Measurements from ENCODE around the gene PSD2. TPM values are rescaled to one million over a fixed set of nuclear protein-coding genes. Genes with fewer than 3 reads are reported as not detected.

Gene PSD2
- total and polyA plus RNA-seq, 7 donors = under 0.01 to 0.28 (median 0.10) TPM; not detected in 4

GRCh38 chr5:139799359-139799758 is 3.8 kb downstream of the PSD2 start:
- Histone ChIP-seq H3K4me3 (no peak overlapping the region), H3K36me3 (no peaks in the 10 kb centered on the region), H3K9me3 (no peaks in the 10 kb centered on the region), H3K4me1 (peaks cover 0 to 16% (median 13%) of the 10 kb centered on the region in 4 donors), H3K27me3 (peaks cover 22 to 75% (median 57%) of the 10 kb centered on the region in 3 donors), H3K27ac (no peak overlapping the region)
- no peak for DNase-seq
- intact Hi-C loops (cut with DNase I) = no loop called here
- no peak for TF ChIP-seq POLR2AphosphoS5 (IDR thresholded peaks at IDR 0.05)

GRCh38 chr5:139803978-139804377 is 8.4 kb downstream of the PSD2 start:
- DNase-seq = no peak
- H3K4me3 ChIP-seq = no peak overlapping the region
- H3K4me1 ChIP-seq = no peaks in the 10 kb centered on the region
- TF ChIP-seq POLR2AphosphoS5 (IDR thresholded peaks at IDR 0.05) = no peak
- no peak for TF ChIP-seq EP300 (IDR thresholded peaks at IDR 0.05)
- no peaks in the 10 kb centered on the region for H3K36me3 ChIP-seq
- intact Hi-C loops (cut with DNase I) = no loop called here
- H3K27ac ChIP-seq = no peak overlapping the region
- no peaks in the 10 kb centered on the region for H3K9me3 ChIP-seq
- WGBS, 2 donors = 88 to 92% methylated on average over 2 of the region's 2 CpGs
- H3K27me3 ChIP-seq = peaks cover 0 to 42% (median 17%) of the 10 kb centered on the region in 3 donors

GRCh38 chr5:139804800-139805397 is 9.3 kb downstream of the PSD2 start:
- 92% methylated on average over 17 of the region's 17 CpGs for WGBS, 2 donors
- no peak for DNase-seq
- peaks cover 0 to 35% (median 8%) of the 10 kb centered on the region in 3 donors for H3K27me3 ChIP-seq

GRCh38 chr5:139805545-139805944 is 9.9 kb downstream of the PSD2 start:
- Histone ChIP-seq H3K4me1 (no peaks in the 10 kb centered on the region), H3K36me3 (no peaks in the 10 kb centered on the region), H3K9me3 (no peaks in the 10 kb centered on the region), H3K27me3 (peaks cover 0 to 33% (median 5%) of the 10 kb centered on the region in 3 donors), H3K27ac (no peak overlapping the region), H3K4me3 (no peak overlapping the region)
- TF ChIP-seq POLR2A (IDR thresholded peaks at IDR 0.05) (no peak), CTCF (IDR thresholded peaks at IDR 0.05) (no peak), POLR2AphosphoS5 (IDR thresholded peaks at IDR 0.05) (no peak), EP300 (IDR thresholded peaks at IDR 0.05) (no peak)
- intact Hi-C loops (cut with DNase I) = no loop called here
- WGBS, 2 donors = 83 to 89% methylated on average over 2 of the region's 2 CpGs
- no peak for DNase-seq

More at GRCh38 chr5:139804800-139805397, 9.3 kb downstream of the PSD2 start:
- intact Hi-C loops (cut with DNase I) = no loop called here
- no peak overlapping the region for H3K4me3 ChIP-seq
- no peak for TF ChIP-seq POLR2AphosphoS5 (IDR thresholded peaks at IDR 0.05)
- TF ChIP-seq POLR2A (IDR thresholded peaks at IDR 0.05) = no peak
- no peak for TF ChIP-seq CTCF (IDR thresholded peaks at IDR 0.05)
- TF ChIP-seq EP300 (IDR thresholded peaks at IDR 0.05) = no peak
- H3K27ac ChIP-seq = no peak overlapping the region
- no peaks in the 10 kb centered on the region for H3K36me3 ChIP-seq
- no peaks in the 10 kb centered on the region for H3K4me1 ChIP-seq
- H3K9me3 ChIP-seq = no peaks in the 10 kb centered on the region

- no peaks in the 10 kb centered on the region for H3K4me1 ChIP-seq
- no peak overlapping the region for H3K27ac ChIP-seq
- no peaks in the 10 kb centered on the region for H3K36me3 ChIP-seq
- TF ChIP-seq POLR2A (IDR thresholded peaks at IDR 0.05) = no peak
- TF ChIP-seq CTCF (IDR thresholded peaks at IDR 0.05) = no peak
- no peak for DNase-seq
- H3K27me3 ChIP-seq = peaks cover 0 to 30% (median 5%) of the 10 kb centered on the region in 3 donors
- WGBS, 2 donors = 81 to 89% methylated on average over 4 of the region's 4 CpGs
- intact Hi-C loops (cut with DNase I) = no loop called here
- no peak overlapping the region for H3K4me3 ChIP-seq
- H3K9me3 ChIP-seq = no peaks in the 10 kb centered on the region
Observed at GRCh38 chr5:139806111-139806510, 10.5 kb downstream of the PSD2 start.

Data from sigmoid colon (tissue), 7 donors.